ENCODE data around the gene KCNQ1.

The KCNQ1 gene

GRCh38 chr11:2651826-2652271, 207.0 kb downstream of the KCNQ1 start:
- H3K27me3 ChIP-seq (replicated peaks; ENCODE audit: control insufficient read depth, insufficient read depth, low read length): no peaks in the 10 kb centered on the region
- H3K36me3 ChIP-seq (ENCODE audit: control insufficient read depth, insufficient read depth, low read length): no peaks in the 10 kb centered on the region
- no peak for DNase-seq (ENCODE audit: extremely low read depth, insufficient read length)
- TF ChIP-seq CTCF (IDR thresholded peaks at IDR 0.05; ENCODE audit: insufficient read depth, low read length, poor library complexity, severe bottlenecking): no peak
- no peak overlapping the region for H3K4me3 ChIP-seq (replicated peaks; ENCODE audit: low read depth, low read length)

GRCh38 chr11:2652333-2653197, 207.8 kb downstream of the KCNQ1 start:
- Histone ChIP-seq H3K36me3 (ENCODE audit: control insufficient read depth, insufficient read depth, low read length) (no peaks in the 10 kb centered on the region), H3K27me3 (replicated peaks; ENCODE audit: control insufficient read depth, insufficient read depth, low read length) (no peaks in the 10 kb centered on the region), H3K4me3 (replicated peaks; ENCODE audit: low read depth, low read length) (no peak overlapping the region)
- DNase-seq (ENCODE audit: extremely low read depth, insufficient read length): no peak
- no peak for TF ChIP-seq CTCF (IDR thresholded peaks at IDR 0.05; ENCODE audit: insufficient read depth, low read length, poor library complexity, severe bottlenecking)

GRCh38 chr11:2653198-2653551, 208.4 kb downstream of the KCNQ1 start:
- no peak for TF ChIP-seq CTCF (IDR thresholded peaks at IDR 0.05; ENCODE audit: insufficient read depth, low read length, poor library complexity, severe bottlenecking)
- H3K36me3 ChIP-seq (ENCODE audit: control insufficient read depth, insufficient read depth, low read length): no peaks in the 10 kb centered on the region
- H3K27me3 ChIP-seq (replicated peaks; ENCODE audit: control insufficient read depth, insufficient read depth, low read length): no peaks in the 10 kb centered on the region
- no peak for DNase-seq (ENCODE audit: extremely low read depth, insufficient read length)
- H3K4me3 ChIP-seq (replicated peaks; ENCODE audit: low read depth, low read length): no peak overlapping the region

DNA sequence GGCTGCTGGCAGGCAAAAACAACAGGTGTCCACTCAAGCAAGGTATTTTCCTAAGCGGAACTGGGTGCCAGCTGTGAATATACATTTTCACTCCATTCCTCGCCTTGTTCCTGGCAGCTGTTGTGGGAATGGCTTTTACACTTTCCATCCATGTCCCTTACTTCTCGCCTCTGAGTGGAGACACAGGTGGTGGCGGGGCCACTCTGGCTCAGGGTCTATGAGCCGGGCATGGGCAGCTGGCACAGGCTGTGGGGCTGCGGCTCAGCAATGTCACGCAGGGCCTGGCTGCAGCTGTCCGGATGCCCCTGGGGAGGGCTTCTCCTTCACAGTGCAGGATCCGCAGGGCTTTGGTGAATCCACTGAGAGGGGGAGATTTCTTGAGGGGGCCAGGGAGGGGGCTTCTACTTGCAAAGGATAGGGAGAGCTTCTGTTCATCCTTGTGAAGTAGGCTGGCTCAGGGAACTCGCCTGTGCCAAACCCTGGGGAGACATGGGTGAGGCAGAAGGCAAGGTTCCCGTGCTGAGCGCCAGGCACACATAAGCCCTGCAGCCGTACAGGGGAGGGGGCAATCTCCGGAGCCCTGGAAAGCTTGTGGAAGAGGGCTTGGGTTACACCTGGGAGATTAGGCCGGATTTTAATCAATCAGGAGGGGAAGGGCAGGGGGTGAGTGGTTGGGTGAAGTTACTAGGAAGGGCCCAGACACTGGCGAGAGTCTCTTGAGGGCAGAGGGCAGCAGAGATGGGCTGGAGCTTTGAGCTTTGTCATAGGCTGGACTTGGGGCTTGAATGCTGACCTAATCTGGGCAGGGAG, 209.3 kb downstream of the KCNQ1 start:
- H3K36me3 ChIP-seq (ENCODE audit: control insufficient read depth, insufficient read depth, low read length): no peaks in the 10 kb centered on the region
- TF ChIP-seq CTCF (IDR thresholded peaks at IDR 0.05; ENCODE audit: insufficient read depth, low read length, poor library complexity, severe bottlenecking): no peak
- no peaks in the 10 kb centered on the region for H3K27me3 ChIP-seq (replicated peaks; ENCODE audit: control insufficient read depth, insufficient read depth, low read length)
- no peak overlapping the region for H3K4me3 ChIP-seq (replicated peaks; ENCODE audit: low read depth, low read length)
- no peak for DNase-seq (ENCODE audit: extremely low read depth, insufficient read length)

DNA sequence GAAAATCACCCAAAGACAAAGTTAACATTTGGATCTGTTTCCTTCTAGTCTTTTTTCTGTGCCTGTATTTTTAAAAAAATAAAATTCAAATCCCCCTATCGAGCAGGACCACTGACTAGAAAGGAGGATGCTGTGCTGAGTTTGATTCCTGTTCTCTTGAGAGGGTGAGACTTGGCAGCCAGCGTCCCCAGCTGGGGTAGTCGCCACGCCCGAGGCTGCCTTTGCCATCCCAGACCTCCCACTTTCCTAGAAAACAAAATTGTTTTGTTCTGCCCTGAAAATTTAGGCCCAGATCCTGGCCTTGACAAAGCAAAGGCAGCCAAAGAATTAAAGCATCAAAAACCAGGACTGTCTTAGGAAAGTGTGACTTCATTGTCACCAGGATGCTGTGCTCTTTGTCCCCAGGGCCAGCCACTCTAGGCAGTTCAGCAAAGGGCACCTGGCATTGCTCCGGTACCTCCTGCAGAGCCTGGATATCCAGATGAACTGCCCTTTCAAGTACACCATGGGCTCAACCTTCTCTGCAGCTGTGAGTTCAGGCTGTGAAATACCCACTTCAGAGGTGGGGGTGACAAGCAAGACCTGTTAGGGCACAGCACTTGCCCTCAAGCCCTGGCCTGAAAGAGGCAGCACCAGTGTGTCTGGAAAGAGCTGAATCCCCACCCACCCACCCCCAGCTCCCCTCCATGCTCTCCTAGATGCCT, 210.4 kb downstream of the KCNQ1 start:
- no peak overlapping the region for H3K4me3 ChIP-seq (replicated peaks; ENCODE audit: low read depth, low read length)
- H3K27me3 ChIP-seq (replicated peaks; ENCODE audit: control insufficient read depth, insufficient read depth, low read length): no peaks in the 10 kb centered on the region
- no peak for DNase-seq (ENCODE audit: extremely low read depth, insufficient read length)
- no peak for TF ChIP-seq CTCF (IDR thresholded peaks at IDR 0.05; ENCODE audit: insufficient read depth, low read length, poor library complexity, severe bottlenecking)
- no peaks in the 10 kb centered on the region for H3K36me3 ChIP-seq (ENCODE audit: control insufficient read depth, insufficient read depth, low read length)

Data from GM06990 (cell line).